Rectal smooth muscle tissue (tissue), 1 donor: Measurements from ENCODE around the gene SURF4.

Experiments used
- H3K27ac ChIP-seq: one replicate; pipeline ENCODE4 v1.7.0; 2013; ENCODE audit warnings: low read depth, low read length, inconsistent platforms
- H3K27me3 ChIP-seq: one replicate; pipeline ENCODE4 v1.7.0; 2013; ENCODE audit warnings: low read length; ENCODE audit not compliant: control insufficient read depth, insufficient read depth
- H3K36me3 ChIP-seq: one replicate; pipeline ENCODE4 v1.7.0; 2013; ENCODE audit warnings: low read length; ENCODE audit not compliant: control insufficient read depth, insufficient read depth
- H3K4me1 ChIP-seq: one replicate; pipeline ENCODE4 v1.7.0; 2013; ENCODE audit warnings: low read length; ENCODE audit not compliant: control insufficient read depth, insufficient read depth
- H3K4me3 ChIP-seq: one replicate; pipeline ENCODE4 v1.7.0; 2013; ENCODE audit warnings: low read length
- H3K9ac ChIP-seq: one replicate; pipeline ENCODE4 v1.7.0; 2013; ENCODE audit warnings: low read length

Gene SURF4

GRCh38 chr9:133375724-133376654 is at the start of gene SURF4, which contains the start of gene STKLD1:
TSS of gene SURF4 (minus strand) at chr9:133376060. CDS start at chr9:133375969, 91 bp downstream.
TSS of gene STKLD1 (plus strand) at chr9:133376366. CDS start at chr9:133376474, 108 bp downstream.
- Histone ChIP-seq H3K27me3 (no peaks in the 10 kb centered on the region), H3K9ac (peak within 1 kb of the TSS; percentile 89), H3K36me3 (peaks cover 3% of the 10 kb centered on the region), H3K4me3 (peak within 1 kb of the TSS; percentile 80), H3K4me1 (peaks cover 7% of the 10 kb centered on the region), H3K27ac (peak within 1 kb of the TSS; percentile 90)

- peaks cover 9% of the 10 kb centered on the region for H3K27me3 ChIP-seq
- no peaks in the 10 kb centered on the region for H3K4me1 ChIP-seq
- no peak overlapping the region for H3K4me3 ChIP-seq
- no peak overlapping the region for H3K9ac ChIP-seq
- H3K27ac ChIP-seq: no peak overlapping the region
- H3K36me3 ChIP-seq: no peaks in the 10 kb centered on the region
Measured at GRCh38 chr9:133425049-133425632, 49.3 kb upstream of the SURF4 start.

- Histone ChIP-seq H3K4me1 (no peaks in the 10 kb centered on the region), H3K4me3 (no peak overlapping the region), H3K27me3 (peaks cover 9% of the 10 kb centered on the region), H3K36me3 (no peaks in the 10 kb centered on the region), H3K9ac (no peak overlapping the region), H3K27ac (no peak overlapping the region)
Measured at GRCh38 chr9:133424187-133424586, 48.3 kb upstream of the SURF4 start.

- no peaks in the 10 kb centered on the region for H3K4me1 ChIP-seq
- H3K4me3 ChIP-seq: no peak overlapping the region
- no peak overlapping the region for H3K27ac ChIP-seq
- H3K9ac ChIP-seq: no peak overlapping the region
- H3K27me3 ChIP-seq: peaks cover 9% of the 10 kb centered on the region
- H3K36me3 ChIP-seq: no peaks in the 10 kb centered on the region
Measured at GRCh38 chr9:133423216-133423615, 47.4 kb upstream of the SURF4 start.

- Histone ChIP-seq H3K36me3 (no peaks in the 10 kb centered on the region), H3K9ac (no peak within 1 kb of the TSS), H3K27me3 (peaks cover 5% of the 10 kb centered on the region), H3K4me1 (peaks cover under 1% of the 10 kb centered on the region), H3K27ac (no peak within 1 kb of the TSS), H3K4me3 (no peak within 1 kb of the TSS)
Measured at GRCh38 chr9:133421615-133422542, 46.0 kb upstream of the SURF4 start, which contains the start of gene ADAMTS13. TSS of gene ADAMTS13 (plus strand) at chr9:133422367. CDS start at chr9:133422444, 77 bp downstream.

- H3K27me3 ChIP-seq: no peaks in the 10 kb centered on the region
- H3K4me1 ChIP-seq: peaks cover 7% of the 10 kb centered on the region
Measured at GRCh38 chr9:133420392-133420827, 44.5 kb upstream of the SURF4 start.

GRCh38 chr9:133419005-133419404 is 43.1 kb upstream of the SURF4 start:
- Histone ChIP-seq H3K4me1 (peaks cover 7% of the 10 kb centered on the region), H3K4me3 (peak overlapping the region; percentile 91), H3K27me3 (no peaks in the 10 kb centered on the region), H3K36me3 (peaks cover 10% of the 10 kb centered on the region), H3K27ac (no peak overlapping the region), H3K9ac (no peak overlapping the region)

More at GRCh38 chr9:133420392-133420827, 44.5 kb upstream of the SURF4 start:
- Histone ChIP-seq H3K9ac (no peak overlapping the region), H3K4me3 (no peak overlapping the region), H3K27ac (no peak overlapping the region), H3K36me3 (peaks cover 2% of the 10 kb centered on the region)

GRCh38 chr9:133417541-133418461 is 41.9 kb upstream of the SURF4 start, which contains the start of gene REXO4:
TSS of gene REXO4 (minus strand) at chr9:133418010. CDS start at chr9:133417844, 166 bp downstream.
- no peaks in the 10 kb centered on the region for H3K27me3 ChIP-seq
- H3K9ac ChIP-seq: peak within 1 kb of the TSS; percentile 67
- peak within 1 kb of the TSS; percentile 92 for H3K27ac ChIP-seq
- H3K36me3 ChIP-seq: peaks cover 16% of the 10 kb centered on the region
- H3K4me1 ChIP-seq: peaks cover 7% of the 10 kb centered on the region
- peak within 1 kb of the TSS; percentile 91 for H3K4me3 ChIP-seq

GRCh38 chr9:133415170-133415569 is 39.3 kb upstream of the SURF4 start:
- H3K27ac ChIP-seq: no peak overlapping the region
- H3K27me3 ChIP-seq: no peaks in the 10 kb centered on the region

GRCh38 chr9:133408042-133408441 is 32.2 kb upstream of the SURF4 start:
- H3K4me1 ChIP-seq: no peaks in the 10 kb centered on the region
- peaks cover 35% of the 10 kb centered on the region for H3K36me3 ChIP-seq
- no peak overlapping the region for H3K9ac ChIP-seq
- no peak overlapping the region for H3K4me3 ChIP-seq
- H3K27me3 ChIP-seq: no peaks in the 10 kb centered on the region
- H3K27ac ChIP-seq: no peak overlapping the region

More at GRCh38 chr9:133415170-133415569, 39.3 kb upstream of the SURF4 start:
- Histone ChIP-seq H3K9ac (no peak overlapping the region), H3K36me3 (peaks cover 34% of the 10 kb centered on the region), H3K4me3 (no peak overlapping the region), H3K4me1 (peaks cover 7% of the 10 kb centered on the region)
